Neural cell (in vitro differentiated cells): ENCODE results near the gene KLHDC1. TPM values are rescaled to one million over a fixed set of nuclear protein-coding genes. Genes with fewer than 3 reads are reported as not detected.
"Not testable (repeated sequence)": the region's sequence is repeated elsewhere in the genome, so short reads cannot be mapped to it uniquely, and the experiment has no call there.

Experiments used
- H2AFZ ChIP-seq: fragments of 200-600, 300-800 bp; sonication (generic), shearing (Covaris generic); 2 replicates; pipeline ENCODE4 v1.6.0; 2014; ENCODE audit warnings: low read depth, mild to moderate bottlenecking, antibody characterized with exemption, low read length, moderate library complexity
- H3F3A ChIP-seq: fragments of 200-600 bp; shearing (Covaris generic); 2 replicates; pipeline ENCODE4 v1.6.1; 2016; ENCODE audit warnings: mild to moderate bottlenecking, moderate library complexity, mixed read lengths, antibody characterized with exemption, low read length; ENCODE audit not compliant: insufficient read depth, poor library complexity, severe bottlenecking
- H3K27ac ChIP-seq: fragments of 200-600, 300-800 bp; sonication (generic), shearing (Covaris generic); 2 replicates; pipeline ENCODE4 v1.5.1; 2014; ENCODE audit warnings: mild to moderate bottlenecking, low read length, moderate library complexity
- H3K27me3 ChIP-seq: fragments of 300-800, 200-600 bp; sonication (generic), shearing (Covaris generic); 2 replicates; pipeline ENCODE4 v1.6.0; 2014; ENCODE audit warnings: mild to moderate bottlenecking, low read depth, low read length, moderate library complexity; ENCODE audit not compliant: insufficient read depth
- H3K36me3 ChIP-seq: fragments of 300-800, 200-600 bp; sonication (generic), shearing (Covaris generic); 2 replicates; pipeline ENCODE4 v1.5.1; 2014; ENCODE audit warnings: mild to moderate bottlenecking, antibody characterized with exemption, low read length, moderate library complexity; ENCODE audit not compliant: insufficient read depth
- H3K4me2 ChIP-seq: fragments of 300-800, 200-600 bp; sonication (generic), shearing (Covaris generic); 2 replicates; pipeline ENCODE4 v1.6.0; 2014; ENCODE audit warnings: mild to moderate bottlenecking, low read length
- H3K4me3 ChIP-seq: fragments of 300-800, 200-600 bp; sonication (generic), shearing (Covaris generic); 2 replicates; pipeline ENCODE4 v1.5.1; 2014; ENCODE audit warnings: mild to moderate bottlenecking, low read length, moderate library complexity
- H3K79me2 ChIP-seq: fragments of 200-600 bp; shearing (Covaris generic); replicated peaks from 2 replicates; pipeline ENCODE4 v1.6.0; 2014; ENCODE audit warnings: mild to moderate bottlenecking, low read length, moderate library complexity; ENCODE audit not compliant: insufficient read depth
- H3K9ac ChIP-seq: fragments of 300-800, 200-600 bp; sonication (generic), shearing (Covaris generic); 2 replicates; pipeline ENCODE4 v1.6.1; 2016; ENCODE audit warnings: mild to moderate bottlenecking, low read length, mixed read lengths
- H3K9me2 ChIP-seq: fragments of 200-600 bp; shearing (Covaris generic); 2 replicates; pipeline ENCODE4 v1.6.1; 2016; ENCODE audit warnings: mild to moderate bottlenecking, low read length, mixed read lengths; ENCODE audit not compliant: insufficient read depth
- H3K9me3 ChIP-seq: fragments of 200-600, 300-800 bp; sonication (generic), shearing (Covaris generic); 2 replicates; pipeline ENCODE4 v1.6.1; 2016; ENCODE audit warnings: mild to moderate bottlenecking, mixed run types, low read length, moderate library complexity, mixed read lengths
- H4K20me1 ChIP-seq: fragments of 200-600 bp; shearing (Covaris generic); 2 replicates; pipeline ENCODE4 v1.6.1; 2016; ENCODE audit warnings: mild to moderate bottlenecking, mixed run types; ENCODE audit not compliant: insufficient read depth
- CTCF ChIP-seq: fragments of 450-650 bp; IDR thresholded peaks from 2 replicates; pipeline ENCODE4 v1.5.1; 2014; ENCODE audit warnings: antibody characterized with exemption, mild to moderate bottlenecking, moderate library complexity; ENCODE audit not compliant: poor library complexity, severe bottlenecking
- EP300 ChIP-seq: fragments of 450-650 bp; conservative IDR thresholded peaks from 2 replicates; pipeline ENCODE4 v1.6.1; 2014; ENCODE audit warnings: antibody characterized with exemption, mild to moderate bottlenecking, moderate library complexity; ENCODE audit not compliant: poor library complexity, severe bottlenecking
- EZH2 ChIP-seq: fragments of 200-600, 300-800 bp; shearing (Covaris generic), sonication (generic); IDR thresholded peaks from 2 replicates; pipeline ENCODE4 v1.6.1; 2014; ENCODE audit warnings: antibody characterized with exemption, low read length, borderline replicate concordance, mild to moderate bottlenecking; ENCODE audit not compliant: insufficient read depth, poor library complexity, severe bottlenecking
- MXI1 ChIP-seq: fragments of 450-650 bp; conservative IDR thresholded peaks from 2 replicates; pipeline ENCODE4 v1.6.1; 2014; ENCODE audit warnings: antibody characterized with exemption, mild to moderate bottlenecking; ENCODE audit not compliant: poor library complexity, severe bottlenecking
- POLR2AphosphoS5 ChIP-seq: IDR thresholded peaks from 2 replicates; pipeline ENCODE4 v1.6.1; 2012
- RAD21 ChIP-seq: fragments of 450-650 bp; conservative IDR thresholded peaks from 2 replicates; pipeline ENCODE4 v1.6.1; 2014; ENCODE audit warnings: antibody characterized with exemption, mild to moderate bottlenecking, moderate library complexity
- REST ChIP-seq: IDR thresholded peaks from 2 replicates; pipeline ENCODE4 v1.6.1; 2012; ENCODE audit warnings: borderline replicate concordance
- SMC3 ChIP-seq: fragments of 450-650 bp; conservative IDR thresholded peaks from 2 replicates; pipeline ENCODE4 v1.6.1; 2014; ENCODE audit warnings: antibody characterized with exemption, mild to moderate bottlenecking, moderate library complexity; ENCODE audit not compliant: poor library complexity
- TAF1 ChIP-seq: IDR thresholded peaks from 2 replicates; pipeline ENCODE4 v1.6.1; 2012; ENCODE audit warnings: low read depth
- polyA plus RNA-seq: library from polyadenylated mRNA; depleted of rRNA; stranded (reverse); fragments of >200 nt; gene quantifications from 2 replicates; pipeline ENCODE4 v1.2.3, GENCODE V29; 2014

Gene KLHDC1
- polyA plus RNA-seq, 1 donor from 2014 or later: 6.5 TPM

- Histone ChIP-seq H3K27me3 (no peaks in the 10 kb centered on the region), H3K9ac (no peak overlapping the region), H3K27ac (no peak overlapping the region), H3K9me3 (no peaks in the 10 kb centered on the region), H3F3A (no peaks in the 10 kb centered on the region), H3K79me2 (no peaks in the 10 kb centered on the region), H2AFZ (no peak overlapping the region), H4K20me1 (no peaks in the 10 kb centered on the region), H3K9me2 (no peaks in the 10 kb centered on the region), H3K36me3 (no peaks in the 10 kb centered on the region), H3K4me3 (no peak overlapping the region), H3K4me2 (no peak overlapping the region)
- TF ChIP-seq RAD21 (no peak), EZH2 (no peak), CTCF (no peak), REST (no peak), SMC3 (no peak), MXI1 (no peak), TAF1 (no peak), POLR2AphosphoS5 (no peak), EP300 (no peak)
These were observed 40.0 kb downstream of the KLHDC1 start for GRCh38 chr14:49732896-49733295.

GRCh38 chr14:49733836-49734235 lies 40.9 kb downstream of the KLHDC1 start:
- Histone ChIP-seq H3K27me3 (no peaks in the 10 kb centered on the region), H4K20me1 (no peaks in the 10 kb centered on the region), H3K9ac (no peak overlapping the region), H3K4me2 (no peak overlapping the region), H2AFZ (no peak overlapping the region), H3K4me3 (no peak overlapping the region), H3K79me2 (no peaks in the 10 kb centered on the region), H3K36me3 (no peaks in the 10 kb centered on the region), H3K27ac (no peak overlapping the region), H3K9me3 (no peaks in the 10 kb centered on the region), H3F3A (no peaks in the 10 kb centered on the region), H3K9me2 (no peaks in the 10 kb centered on the region)
- no peak for TF ChIP-seq EP300
- TF ChIP-seq SMC3: no peak
- TF ChIP-seq TAF1: no peak
- no peak for TF ChIP-seq CTCF
- no peak for TF ChIP-seq EZH2
- TF ChIP-seq RAD21: no peak
- TF ChIP-seq POLR2AphosphoS5: no peak
- TF ChIP-seq MXI1: no peak
- no peak for TF ChIP-seq REST

GRCh38 chr14:49735669-49736068 lies 42.7 kb downstream of the KLHDC1 start:
- H3K27ac ChIP-seq: not testable (repeated sequence)

More at GRCh38 chr14:49735669-49736068, 42.7 kb downstream of the KLHDC1 start:
- not testable (repeated sequence) for H2AFZ ChIP-seq, H3K27me3 ChIP-seq, H3K9ac ChIP-seq, H4K20me1 ChIP-seq, H3K79me2 ChIP-seq, H3K9me2 ChIP-seq, H3K4me2 ChIP-seq, H3K9me3 ChIP-seq, H3K4me3 ChIP-seq, H3K36me3 ChIP-seq, H3F3A ChIP-seq
